Endothelial cell of umbilical vein (primary cell): Measurements from ENCODE around the gene RRAGD. TPM values are rescaled to one million over a fixed set of nuclear protein-coding genes. Genes with fewer than 3 reads are reported as not detected.

Experiments
- Bru-seq: library from RNA; stranded (reverse); fragments of 400-500 nt; gene quantifications from one replicate; lab custom pipeline; 2021; lab: Mats Ljungman, UMichigan
- BruChase-seq, 2 experiments: library from RNA; stranded (reverse); fragments of 400-500 nt; gene quantifications; one replicate each; lab custom pipeline; 2021; lab: Mats Ljungman, UMichigan
- BruUV-seq: library from RNA; stranded (reverse); fragments of 400-500 nt; replicated peaks from 2 replicates; lab custom pipeline; 2021; lab: Mats Ljungman, UMichigan
- CTCF ChIA-PET: fragments of 300-600, 350-600 bp; sonication (Branson Sonifier 250); formaldehyde crosslinking; loops from one replicate; lab custom pipeline; 2021; ENCODE audit warnings: antibody characterized with exemption, inconsistent platforms; lab: Charles Lee
- POLR2A ChIA-PET: fragments of 300-600, 350-600 bp; sonication (Branson Sonifier 250); formaldehyde crosslinking; loops from one replicate; lab custom pipeline; 2021; ENCODE audit warnings: antibody characterized with exemption, inconsistent platforms; lab: Charles Lee
- DNase-seq: peaks from one replicate; pipeline ENCODE4 v3.0.0-alpha.2; 2011; ENCODE audit warnings: low read depth, low spot score
- FAIRE-seq: peaks from 2 replicates; lab custom pipeline; 2011; peaks lifted over from hg19 to GRCh38; lab: Jason Lieb, UNC
- H2AFZ ChIP-seq: 2 replicates; pipeline ENCODE4 v1.6.0; 2012; ENCODE audit warnings: low read depth, low read length, control low read depth, inconsistent platforms
- H3K27ac ChIP-seq: 2 replicates; pipeline ENCODE4 v1.5.1; 2011; ENCODE audit warnings: low read depth, mild to moderate bottlenecking, control low read depth, low read length, moderate library complexity; ENCODE audit not compliant: insufficient read depth
- H3K27me3 ChIP-seq, 2 experiments: 2 replicates each; pipeline versions ENCODE4 v1.6.0 to v1.6.1; 2011; ENCODE audit warnings: low read length in 2 of 2, mixed read lengths in 1 of 2; ENCODE audit not compliant: control insufficient read depth in 2 of 2, insufficient read depth in 2 of 2
- H3K36me3 ChIP-seq, 2 experiments: 2 replicates in 1 of 2; 3 replicates in 1 of 2; pipeline ENCODE4 v1.5.1; 2011; ENCODE audit warnings: low read length in 2 of 2, mild to moderate bottlenecking in 1 of 2, moderate library complexity in 1 of 2; ENCODE audit not compliant: control insufficient read depth in 2 of 2, insufficient read depth in 2 of 2; ENCODE audit errors: extremely low read depth in 1 of 2
- H3K4me1 ChIP-seq: 3 replicates; pipeline ENCODE4 v1.5.1; 2011; ENCODE audit warnings: mild to moderate bottlenecking, low read length; ENCODE audit not compliant: control insufficient read depth, insufficient read depth; ENCODE audit errors: extremely low read depth
- H3K4me2 ChIP-seq: 2 replicates; pipeline ENCODE4 v1.6.1; 2011; ENCODE audit warnings: low read length, control low read depth, mixed read lengths; ENCODE audit not compliant: insufficient read depth
- H3K4me3 ChIP-seq, 3 experiments: fragments of 200-600 bp in 1 of 3; sonication (generic), shearing (Covaris generic) in 1 of 3; replicated peaks in 1 of 3; 2 replicates each; pipeline ENCODE4 v1.5.1; 2011 to 2016; ENCODE audit warnings: control low read depth in 3 of 3, low read length in 3 of 3, mild to moderate bottlenecking in 2 of 3, inconsistent platforms in 1 of 3, low read depth in 1 of 3, moderate library complexity in 1 of 3; ENCODE audit not compliant: insufficient read depth in 1 of 3
- H3K79me2 ChIP-seq: 2 replicates; pipeline ENCODE4 v1.6.0; 2012; ENCODE audit warnings: low read length, inconsistent platforms; ENCODE audit not compliant: control insufficient read depth, insufficient read depth
- H3K9ac ChIP-seq: replicated peaks from 2 replicates; pipeline ENCODE3; 2011; ENCODE audit warnings: low read length, control low read depth; ENCODE audit not compliant: insufficient read depth; ENCODE audit errors: extremely low read depth
- H3K9me1 ChIP-seq: replicated peaks from 3 replicates; pipeline ENCODE4 v1.6.0; 2011; ENCODE audit warnings: mild to moderate bottlenecking, low read length; ENCODE audit not compliant: control insufficient read depth, insufficient read depth; ENCODE audit errors: extremely low read depth
- H3K9me3 ChIP-seq: replicated peaks from 2 replicates; pipeline ENCODE4 v1.5.1; 2012; ENCODE audit warnings: low read length, inconsistent platforms; ENCODE audit not compliant: control insufficient read depth, insufficient read depth
- H4K20me1 ChIP-seq: replicated peaks from 2 replicates; pipeline ENCODE3; 2011; ENCODE audit warnings: mild to moderate bottlenecking, low read length; ENCODE audit not compliant: control insufficient read depth, insufficient read depth; ENCODE audit errors: extremely low read depth
- CTCF ChIP-seq, 2 donors: IDR thresholded peaks; 1 replicate in 1 of 2; 2 replicates in 1 of 2; pipeline ENCODE4 v1.5.1; 2011; ENCODE audit warnings: low read length in 2 of 2, mild to moderate bottlenecking in 2 of 2, moderate library complexity in 2 of 2, control low read depth in 1 of 2, inconsistent platforms in 1 of 2, low read depth in 1 of 2; ENCODE audit not compliant: insufficient read depth in 1 of 2; ENCODE audit errors: extremely low read depth in 1 of 2
- EZH2 ChIP-seq: IDR thresholded peaks from 2 replicates; pipeline ENCODE4 v1.6.1; 2012; ENCODE audit warnings: borderline replicate concordance, low read depth, mild to moderate bottlenecking, moderate library complexity, low read length, inconsistent platforms; ENCODE audit not compliant: severe bottlenecking
- FOS ChIP-seq: IDR thresholded peaks from 2 replicates; pipeline ENCODE4 v1.6.1; 2011; ENCODE audit warnings: mild to moderate bottlenecking, low read length, moderate library complexity, borderline replicate concordance; ENCODE audit not compliant: insufficient read depth
- GATA2 ChIP-seq: IDR thresholded peaks from 2 replicates; pipeline ENCODE4 v1.7.0; 2011; ENCODE audit warnings: low read depth, mild to moderate bottlenecking, moderate library complexity, mixed read lengths, low read length; ENCODE audit not compliant: insufficient read length, insufficient read depth
- JUN ChIP-seq: IDR thresholded peaks from 2 replicates; pipeline ENCODE4 v1.6.1; 2011; ENCODE audit warnings: borderline replicate concordance, low read depth; ENCODE audit not compliant: insufficient read length, insufficient read depth
- MAX ChIP-seq: IDR thresholded peaks from 2 replicates; pipeline ENCODE4 v1.6.1; 2011; ENCODE audit not compliant: insufficient read depth, insufficient read length
- MYC ChIP-seq: IDR thresholded peaks from one replicate; pipeline ENCODE4 v1.6.1; 2011; ENCODE audit warnings: mild to moderate bottlenecking, low read depth, low read length
- POLR2A ChIP-seq: IDR thresholded peaks from 2 replicates; pipeline ENCODE4 v1.6.1; 2012; ENCODE audit warnings: low read depth, mild to moderate bottlenecking, control low read depth, low read length
- POLR2AphosphoS5 ChIP-seq: IDR thresholded peaks from 2 replicates; pipeline ENCODE4 v1.6.1; 2012; ENCODE audit warnings: low read depth, mild to moderate bottlenecking, control low read depth, low read length, moderate library complexity; ENCODE audit not compliant: insufficient read depth
- dilution Hi-C: fragments of 300-500 bp; cut with MboI; formaldehyde crosslinking; loops from one replicate; pipeline ENCODE4 v1.15.0; 2019; ENCODE audit warnings: low sequenced_read_pairs; ENCODE audit not compliant: extremely low pct_ligation_motif_present
- intact Hi-C: fragments of 100-400 bp; cut with micrococcal nuclease; formaldehyde crosslinking; loops from one replicate; pipeline ENCODE4 v1.10.0; 2022
- long read RNA-seq: library from polyadenylated mRNA; stranded (forward); transcript quantifications from one replicate; pipeline ENCODE4 v2.0.0, GENCODE V29; 2021
- polyA minus RNA-seq, 3 experiments: library from RNA; depleted of rRNA, polyadenylated mRNA; stranded (reverse); fragments of >200 nt; gene quantifications; 1 replicate in 1 of 3; 2 replicates in 2 of 3; pipeline ENCODE4 v1.2.3, GENCODE V29; 2011
- polyA plus RNA-seq, 4 experiments: library from polyadenylated mRNA; depleted of rRNA in 3 of 4; stranded (reverse) in 3 of 4; unstranded in 1 of 4; fragments of >200 nt; gene quantifications; 2 replicates each; pipeline versions ENCODE4 v1.2.1 to v1.2.3, GENCODE V29; 2011 to 2012; ENCODE audit warnings: missing spikeins in 1 of 4
- total RNA-seq: library from RNA; stranded (reverse); gene quantifications from 2 replicates; pipeline ENCODE4 v1.2.3, GENCODE V29; 2021

RRAGD gene
- total RNA-seq: 0.90 and 2.0 TPM in 2 replicates
- 0.07 and 0.08 TPM in 2 replicates for polyA plus RNA-seq
- polyA plus RNA-seq (2011; cell fraction: cytosol; rRNA removed): 0.13 TPM in 2 replicates
- polyA plus RNA-seq (2011; cell fraction: nucleus; rRNA removed): 0.07 and 0.11 TPM in 2 replicates
- 0.05 and 0.27 TPM in 2 replicates for polyA plus RNA-seq (2012)
- polyA minus RNA-seq: 0.27 and 0.32 TPM in 2 replicates
- polyA minus RNA-seq (2011; cell fraction: cytosol; rRNA and poly(A)+ RNA removed): not detected
- not detected in 2 replicates for polyA minus RNA-seq (2011; cell fraction: nucleus; rRNA and poly(A)+ RNA removed)
- Bru-seq, nascent RNA: percentile 26 among the genes with signal in this experiment
- percentile 35 among the genes with signal in this experiment for BruChase-seq, experiment 1, labeled RNA remaining after a 6-hour chase
- percentile 32 among the genes with signal in this experiment for BruChase-seq, experiment 2, labeled RNA remaining after a 2-hour chase
- long read RNA-seq, full-length matches to known transcripts: 2 of 2 reads
- long read RNA-seq, partial matches to known transcripts: 0 of 2 reads
- long read RNA-seq, other reads (novel, unspliced or antisense): 0 of 2 reads

- H3K27me3 ChIP-seq: peaks cover 50 to 58% of the 10 kb centered on the region in 2 experiments
- CTCF ChIA-PET: interaction anchor here (0.5 to 1.7 kb wide), 4 partner anchors 20 to 101 kb away, joined by 3 to 7 read pairs (median 3); no protein-coding TSS in a partner anchor
Measured at GRCh38 chr6:89412071-89413005, at the start of gene RRAGD. Gene RRAGD (minus strand): TSS chr6:89412273. CDS start chr6:89411993, 280 bp downstream.

More at GRCh38 chr6:89412071-89413005, at the start of gene RRAGD:
- POLR2A ChIA-PET: no interaction called here
- BruUV-seq: no TSS peak
- Histone ChIP-seq H3K4me1 (peaks cover 8% of the 10 kb centered on the region), H3K9me1 (no peaks in the 10 kb centered on the region), H3K9me3 (no peaks in the 10 kb centered on the region), H3K79me2 (no peaks in the 10 kb centered on the region), H3K36me3 (no peaks in the 10 kb centered on the region), H3K4me3 (peak within 1 kb of the TSS; percentile 28 to 38 (median 34)), H2AFZ (peak within 1 kb of the TSS; percentile 59), H4K20me1 (no peaks in the 10 kb centered on the region), H3K9ac (no peak within 1 kb of the TSS), H3K4me2 (peak within 1 kb of the TSS; percentile 34), H3K27ac (no peak within 1 kb of the TSS)
- FAIRE-seq: no peak
- intact Hi-C loops: no loop called here
- dilution Hi-C loops: no loop called here
- no peak for DNase-seq
- TF ChIP-seq POLR2A (no peak), GATA2 (no peak), POLR2AphosphoS5 (no peak), JUN (no peak), FOS (no peak), EZH2 (no peak), MAX (no peak), MYC (no peak), CTCF (IDR thresholded peaks at IDR 0.05; ENCODE audit: extremely low read depth in 1 of 2, insufficient read depth in 1 of 2, low read depth in 1 of 2, low read length in 2 of 2) (no peak)
